Measurements from ENCODE around the gene MESD.

MESD gene

GRCh38 chr15:81030301-81030750 lies 40.7 kb upstream of the MESD start:
- H3K14ac ChIP-seq (ENCODE audit: low read length in 2 of 2), result no peak overlapping the region
- no peak overlapping the region for H2BK15ac ChIP-seq (ENCODE audit: low read depth, poor library complexity, severe bottlenecking)
- H3K4ac ChIP-seq (ENCODE audit: low read depth in 1 of 2, low read length in 2 of 2), result no peak overlapping the region
- H2AFZ ChIP-seq (ENCODE audit: low read depth, low read length), result no peak overlapping the region
- no peaks in the 10 kb centered on the region for H3K9me3 ChIP-seq (ENCODE audit: control insufficient read depth, low read length)
- H3K27me3 ChIP-seq (ENCODE audit: control insufficient read depth in 1 of 2, insufficient read depth in 1 of 2, low read length in 2 of 2), result no peaks in the 10 kb centered on the region
- no peak overlapping the region for H3K9ac ChIP-seq (ENCODE audit: low read length)
- H2AK5ac ChIP-seq (ENCODE audit: low read length, severe bottlenecking), result no peak overlapping the region
- no peaks in the 10 kb centered on the region for H3K79me1 ChIP-seq (replicated peaks; ENCODE audit: low read length, poor library complexity, severe bottlenecking)
- no peaks in the 10 kb centered on the region for H3K36me3 ChIP-seq (ENCODE audit: control insufficient read depth in 1 of 2, insufficient read depth in 2 of 2, low read depth in 1 of 2, low read length in 2 of 2)
- H3K4me2 ChIP-seq (ENCODE audit: low read length, poor library complexity, severe bottlenecking), result no peak overlapping the region
- 84% methylated on average over 2 of the region's 3 CpGs for WGBS
- no peak for DNase-seq
- no peak overlapping the region for H2BK5ac ChIP-seq (ENCODE audit: low read depth, low read length, poor library complexity, severe bottlenecking)
- no peak overlapping the region for H3K18ac ChIP-seq (ENCODE audit: low read depth in 1 of 2, low read length in 2 of 2)
- no peak overlapping the region for H3K4me3 ChIP-seq (ENCODE audit: insufficient read depth in 1 of 2, low read depth in 1 of 2, low read length in 2 of 2)
- H4K91ac ChIP-seq (ENCODE audit: low read length), result no peak overlapping the region
- no peak overlapping the region for H2BK120ac ChIP-seq (ENCODE audit: low read depth, low read length)
- H4K8ac ChIP-seq (ENCODE audit: low read length), result no peak overlapping the region
- no peak overlapping the region for H3K23ac ChIP-seq (ENCODE audit: low read length in 2 of 2)
- H3K4me1 ChIP-seq (ENCODE audit: control insufficient read depth, insufficient read depth, low read depth, low read length), result no peaks in the 10 kb centered on the region
- no peak overlapping the region for H2BK12ac ChIP-seq (ENCODE audit: low read length in 2 of 2)
- H3K27ac ChIP-seq (ENCODE audit: low read length, poor library complexity, severe bottlenecking), result no peak overlapping the region

- DNase-seq, result no peak
- H3K18ac ChIP-seq (ENCODE audit: low read depth in 1 of 2, low read length in 2 of 2), result no peak overlapping the region
These were observed 40.0 kb upstream of the MESD start for GRCh38 chr15:81029414-81030300.

GRCh38 chr15:81026836-81027599 lies 37.4 kb upstream of the MESD start:
- H2AK5ac ChIP-seq (ENCODE audit: low read length, severe bottlenecking), result no peak overlapping the region
- peaks cover 3% of the 10 kb centered on the region for H3K4me1 ChIP-seq (ENCODE audit: control insufficient read depth, insufficient read depth, low read depth, low read length)
- DNase-seq, result no peak
- H3K14ac ChIP-seq (ENCODE audit: low read length in 2 of 2), result no peak overlapping the region
- H3K9me3 ChIP-seq (ENCODE audit: control insufficient read depth, low read length), result no peaks in the 10 kb centered on the region
- no peak overlapping the region for H3K4me2 ChIP-seq (ENCODE audit: low read length, poor library complexity, severe bottlenecking)
- H4K91ac ChIP-seq (ENCODE audit: low read length), result no peak overlapping the region
- H3K18ac ChIP-seq (ENCODE audit: low read depth in 1 of 2, low read length in 2 of 2), result no peak overlapping the region
- H3K4ac ChIP-seq (ENCODE audit: low read depth in 1 of 2, low read length in 2 of 2), result no peak overlapping the region
- H2BK5ac ChIP-seq (ENCODE audit: low read depth, low read length, poor library complexity, severe bottlenecking), result no peak overlapping the region
- no peak overlapping the region for H2AFZ ChIP-seq (ENCODE audit: low read depth, low read length)
- no peaks in the 10 kb centered on the region for H3K36me3 ChIP-seq (ENCODE audit: control insufficient read depth in 1 of 2, insufficient read depth in 2 of 2, low read depth in 1 of 2, low read length in 2 of 2)
- H3K79me1 ChIP-seq (replicated peaks; ENCODE audit: low read length, poor library complexity, severe bottlenecking), result no peaks in the 10 kb centered on the region
- H3K9ac ChIP-seq (ENCODE audit: low read length), result no peak overlapping the region
- H3K23ac ChIP-seq (ENCODE audit: low read length in 2 of 2), result no peak overlapping the region
- H3K27ac ChIP-seq (ENCODE audit: low read length, poor library complexity, severe bottlenecking), result no peak overlapping the region
- H2BK12ac ChIP-seq (ENCODE audit: low read length in 2 of 2), result no peak overlapping the region
- no peak overlapping the region for H2BK120ac ChIP-seq (ENCODE audit: low read depth, low read length)
- no peak overlapping the region for H4K8ac ChIP-seq (ENCODE audit: low read length)
- 100% methylated on average over 1 of the region's 2 CpGs for WGBS
- no peak overlapping the region for H2BK15ac ChIP-seq (ENCODE audit: low read depth, poor library complexity, severe bottlenecking)
- H3K27me3 ChIP-seq (ENCODE audit: control insufficient read depth in 1 of 2, insufficient read depth in 1 of 2, low read length in 2 of 2), result no peaks in the 10 kb centered on the region
- no peak overlapping the region for H3K4me3 ChIP-seq (ENCODE audit: insufficient read depth in 1 of 2, low read depth in 1 of 2, low read length in 2 of 2)

More at GRCh38 chr15:81029414-81030300, 40.0 kb upstream of the MESD start:
- Histone ChIP-seq H3K9ac (ENCODE audit: low read length) (no peak overlapping the region), H2BK5ac (ENCODE audit: low read depth, low read length, poor library complexity, severe bottlenecking) (no peak overlapping the region), H3K27ac (ENCODE audit: low read length, poor library complexity, severe bottlenecking) (no peak overlapping the region), H2AK5ac (ENCODE audit: low read length, severe bottlenecking) (no peak overlapping the region), H2BK12ac (ENCODE audit: low read length in 2 of 2) (no peak overlapping the region), H3K27me3 (ENCODE audit: control insufficient read depth in 1 of 2, insufficient read depth in 1 of 2, low read length in 2 of 2) (no peaks in the 10 kb centered on the region), H3K4me2 (ENCODE audit: low read length, poor library complexity, severe bottlenecking) (no peak overlapping the region), H3K79me1 (replicated peaks; ENCODE audit: low read length, poor library complexity, severe bottlenecking) (no peaks in the 10 kb centered on the region), H3K36me3 (ENCODE audit: control insufficient read depth in 1 of 2, insufficient read depth in 2 of 2, low read depth in 1 of 2, low read length in 2 of 2) (no peaks in the 10 kb centered on the region), H3K23ac (ENCODE audit: low read length in 2 of 2) (no peak overlapping the region), H4K8ac (ENCODE audit: low read length) (no peak overlapping the region), H3K4me1 (ENCODE audit: control insufficient read depth, insufficient read depth, low read depth, low read length) (no peaks in the 10 kb centered on the region), H2BK120ac (ENCODE audit: low read depth, low read length) (no peak overlapping the region), H3K9me3 (ENCODE audit: control insufficient read depth, low read length) (no peaks in the 10 kb centered on the region), H4K91ac (ENCODE audit: low read length) (no peak overlapping the region), H2AFZ (ENCODE audit: low read depth, low read length) (no peak overlapping the region), H3K4ac (ENCODE audit: low read depth in 1 of 2, low read length in 2 of 2) (no peak overlapping the region), H3K4me3 (ENCODE audit: insufficient read depth in 1 of 2, low read depth in 1 of 2, low read length in 2 of 2) (peak overlapping the region in 1 of 2 experiments; percentile 20), H3K14ac (ENCODE audit: low read length in 2 of 2) (no peak overlapping the region), H2BK15ac (ENCODE audit: low read depth, poor library complexity, severe bottlenecking) (no peak overlapping the region)
- 76% methylated on average over 2 of the region's 3 CpGs for WGBS

GRCh38 chr15:81025721-81026370 lies 36.2 kb upstream of the MESD start:
- Histone ChIP-seq H2BK5ac (ENCODE audit: low read depth, low read length, poor library complexity, severe bottlenecking) (no peak overlapping the region), H3K4me1 (ENCODE audit: control insufficient read depth, insufficient read depth, low read depth, low read length) (peaks cover 3% of the 10 kb centered on the region), H3K4ac (ENCODE audit: low read depth in 1 of 2, low read length in 2 of 2) (no peak overlapping the region), H4K91ac (ENCODE audit: low read length) (no peak overlapping the region), H2BK12ac (ENCODE audit: low read length in 2 of 2) (no peak overlapping the region), H3K79me1 (replicated peaks; ENCODE audit: low read length, poor library complexity, severe bottlenecking) (no peaks in the 10 kb centered on the region), H3K9me3 (ENCODE audit: control insufficient read depth, low read length) (no peaks in the 10 kb centered on the region), H3K27me3 (ENCODE audit: control insufficient read depth in 1 of 2, insufficient read depth in 1 of 2, low read length in 2 of 2) (no peaks in the 10 kb centered on the region), H3K9ac (ENCODE audit: low read length) (no peak overlapping the region), H3K4me3 (ENCODE audit: insufficient read depth in 1 of 2, low read depth in 1 of 2, low read length in 2 of 2) (no peak overlapping the region), H3K36me3 (ENCODE audit: control insufficient read depth in 1 of 2, insufficient read depth in 2 of 2, low read depth in 1 of 2, low read length in 2 of 2) (no peaks in the 10 kb centered on the region), H4K8ac (ENCODE audit: low read length) (no peak overlapping the region), H2AK5ac (ENCODE audit: low read length, severe bottlenecking) (no peak overlapping the region), H3K27ac (ENCODE audit: low read length, poor library complexity, severe bottlenecking) (no peak overlapping the region), H3K23ac (ENCODE audit: low read length in 2 of 2) (no peak overlapping the region), H2BK15ac (ENCODE audit: low read depth, poor library complexity, severe bottlenecking) (no peak overlapping the region), H2BK120ac (ENCODE audit: low read depth, low read length) (no peak overlapping the region), H2AFZ (ENCODE audit: low read depth, low read length) (no peak overlapping the region), H3K18ac (ENCODE audit: low read depth in 1 of 2, low read length in 2 of 2) (no peak overlapping the region), H3K4me2 (ENCODE audit: low read length, poor library complexity, severe bottlenecking) (no peak overlapping the region), H3K14ac (ENCODE audit: low read length in 2 of 2) (no peak overlapping the region)
- 83% methylated on average over 3 of the region's 4 CpGs for WGBS
- no peak for DNase-seq
